Adipose tissue (tissue), 3 donors: ENCODE measurements around the gene MKLN1. TPM values are rescaled to one million over a fixed set of nuclear protein-coding genes. Genes with fewer than 3 reads are reported as not detected.
"Not testable (repeated sequence)": the region's sequence is repeated elsewhere in the genome, so short reads cannot be mapped to it uniquely, and the experiment has no call there.

Experiments
- H3K27ac ChIP-seq: one replicate; pipeline ENCODE4 v1.5.1; 2013; ENCODE audit warnings: low read depth, low read length
- WGBS, 3 donors: extraction: QIAGEN DNeasy Blood & Tissue Kit; methylation state at CpG; one replicate each; pipeline ENCODE4 v1.1.7; 2013; 5-methylcytosine and 5-hydroxymethylcytosine counted together
- polyA plus RNA-seq, 3 donors: library from polyadenylated mRNA; stranded (reverse); fragments of 200-250 nt; gene quantifications; one replicate each; pipeline ENCODE4 v1.2.3, GENCODE V29; 2013
- donor health status: healthy with polysubstance abuse.
- donor health status: Bipolar disorder and iron deficiency.
- donor health status: healthy.

The MKLN1 gene
- polyA plus RNA-seq, 3 donors: 6.5 to 13.7 (median 13.6) TPM

GRCh38 chr7:131431289-131431688 lies 103.6 kb downstream of the MKLN1 start:
- WGBS, 3 donors: 43 to 81% (median 76%) methylated on average over 3 of the region's 3 CpGs
- H3K27ac ChIP-seq: no peak overlapping the region

DNA sequence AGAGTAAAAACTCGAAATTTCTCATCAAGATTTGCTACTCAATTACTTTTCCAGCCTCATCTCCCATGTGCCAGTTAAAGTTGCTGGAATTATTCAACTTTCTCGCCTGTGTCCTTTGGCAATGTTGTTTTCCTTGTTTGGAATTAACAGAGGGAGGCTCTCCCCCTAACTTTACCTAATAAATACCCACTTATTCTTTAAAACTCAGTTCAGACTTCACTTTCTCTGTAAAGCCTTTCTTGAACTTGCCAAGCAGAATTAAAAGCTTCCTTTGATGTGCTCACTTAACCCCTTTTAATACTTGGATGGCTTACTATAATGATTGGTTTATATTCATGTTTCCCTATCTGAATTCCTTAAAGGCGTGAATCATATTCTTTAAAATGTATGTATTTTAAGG lies 104.1 kb downstream of the MKLN1 start:
- 79 to 91% (median 84%) methylated on average over 3 of the region's 3 CpGs for WGBS, 3 donors
- H3K27ac ChIP-seq: no peak overlapping the region

DNA sequence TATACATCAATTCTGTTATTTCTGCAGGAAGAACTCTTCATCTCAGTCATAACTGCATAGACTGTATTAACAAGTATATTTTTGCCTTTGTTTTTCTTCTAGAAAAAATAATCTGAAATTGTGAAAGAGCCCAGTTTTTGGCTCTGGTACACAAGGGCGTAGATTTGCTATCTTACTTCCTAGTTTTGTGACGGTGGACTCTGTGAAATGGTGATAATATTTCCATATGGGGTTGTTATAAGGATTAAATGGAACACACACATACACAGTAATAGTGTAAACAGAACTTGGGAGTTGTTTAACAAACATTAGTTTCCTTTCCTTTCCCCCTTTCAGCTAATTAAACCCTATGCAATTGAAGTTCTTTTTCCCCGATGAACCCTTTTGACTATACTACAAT lies 108.7 kb downstream of the MKLN1 start:
- 65 to 79% (median 73%) methylated on average over 3 of the region's 3 CpGs for WGBS, 3 donors
- no peak overlapping the region for H3K27ac ChIP-seq

DNA sequence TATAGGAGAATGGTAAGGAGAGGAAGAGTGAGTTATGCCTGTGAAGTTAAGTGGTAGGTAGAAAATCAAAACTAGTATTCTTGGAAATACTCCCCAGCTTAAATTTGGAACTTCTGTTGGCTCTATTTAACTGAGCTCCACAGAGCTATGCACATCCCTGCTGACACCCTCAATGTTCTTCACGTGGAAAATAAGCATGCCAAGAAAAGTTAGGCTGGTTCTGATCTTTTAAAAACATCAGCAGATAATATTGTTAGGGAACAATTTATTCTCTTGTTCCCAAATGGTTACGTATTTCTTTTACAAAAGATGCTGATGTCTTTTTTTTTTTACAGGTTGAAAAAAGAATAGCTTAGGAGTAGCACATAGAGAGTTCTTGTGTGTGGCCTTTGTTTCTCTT lies 111.3 kb downstream of the MKLN1 start:
- 82 to 90% (median 85%) methylated on average over 2 of the region's 2 CpGs for WGBS, 3 donors
- H3K27ac ChIP-seq: no peak overlapping the region

GRCh38 chr7:131443496-131443895 lies 115.8 kb downstream of the MKLN1 start:
- no peak overlapping the region for H3K27ac ChIP-seq
- 86 to 95% (median 89%) methylated on average over 5 of the region's 5 CpGs for WGBS, 3 donors

DNA sequence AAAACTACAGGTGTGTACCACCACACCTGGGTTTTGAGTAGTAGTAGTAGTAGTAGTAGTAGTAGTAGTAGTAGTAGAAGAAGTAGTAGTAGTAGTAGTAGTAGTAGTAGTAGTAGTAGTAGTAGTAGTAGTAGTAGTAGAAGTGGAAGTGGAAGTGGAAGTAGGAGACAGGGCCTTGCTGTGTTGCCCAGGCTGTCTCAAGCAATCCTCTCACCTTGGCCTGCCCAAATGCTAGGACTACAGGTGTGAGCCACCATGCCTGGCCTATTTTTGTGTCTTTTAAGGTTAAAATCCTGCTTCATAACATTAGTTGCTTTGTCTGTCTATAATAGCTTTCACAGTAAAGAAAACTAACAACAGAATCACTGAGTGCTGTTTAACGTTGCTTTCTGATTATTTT lies 117.0 kb downstream of the MKLN1 start:
- no peak overlapping the region for H3K27ac ChIP-seq
- WGBS, 3 donors: 85 to 95% (median 95%) methylated on average over 1 of the region's 1 CpG

GRCh38 chr7:131449373-131449902 lies 121.8 kb downstream of the MKLN1 start:
- 96 to 100% (median 97%) methylated on average over 2 of the region's 2 CpGs for WGBS, 3 donors
- H3K27ac ChIP-seq: no peak overlapping the region

GRCh38 chr7:131454498-131454897 lies 126.8 kb downstream of the MKLN1 start:
- no peak overlapping the region for H3K27ac ChIP-seq
- 95 to 100% (median 97%) methylated on average over 1 of the region's 1 CpG for WGBS, 3 donors

GRCh38 chr7:131455001-131455400 lies 127.3 kb downstream of the MKLN1 start:
- 41 to 93% (median 88%) methylated on average over 2 of the region's 2 CpGs for WGBS, 3 donors
- no peak overlapping the region for H3K27ac ChIP-seq

DNA sequence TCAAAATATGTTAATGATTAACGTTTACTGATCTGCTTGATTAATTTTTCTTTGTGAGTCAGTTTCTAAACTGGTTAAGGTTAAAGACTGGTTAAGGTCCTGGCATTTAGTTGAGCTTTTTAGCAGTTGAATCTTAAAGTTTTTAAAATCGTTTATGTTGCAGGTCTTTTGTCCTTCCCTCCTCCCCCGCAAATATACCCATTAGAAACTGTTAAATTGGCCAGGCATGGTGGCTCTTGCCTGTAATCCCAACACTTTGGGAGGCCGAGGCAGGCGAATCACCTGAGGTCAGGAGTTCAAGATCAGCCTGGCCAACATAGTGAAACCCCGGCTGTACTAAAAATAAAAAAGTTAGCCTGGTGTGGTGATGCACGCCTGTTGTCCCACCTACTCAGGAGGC lies 127.9 kb downstream of the MKLN1 start:
- no peak overlapping the region for H3K27ac ChIP-seq
- WGBS, 3 donors: 75 to 93% (median 91%) methylated on average over 7 of the region's 7 CpGs

DNA sequence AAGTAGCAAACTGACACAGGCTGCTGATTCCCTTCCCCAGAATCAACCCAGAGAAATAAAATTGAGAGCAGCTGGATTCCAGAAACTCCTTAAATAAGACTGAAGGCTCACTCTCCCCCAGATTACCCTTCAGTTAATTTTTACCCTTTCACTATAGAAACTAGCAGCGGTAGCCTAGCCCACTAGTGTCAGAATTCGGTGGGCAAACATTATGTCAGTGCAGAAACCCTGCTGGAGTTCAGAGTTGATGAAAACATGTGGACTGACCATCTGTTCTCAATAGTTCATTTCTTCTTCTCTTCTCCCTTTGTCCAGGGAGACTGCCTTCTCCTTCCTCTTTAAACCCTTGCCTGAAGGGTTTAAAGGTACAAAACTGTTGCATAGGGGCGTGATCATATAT lies 128.7 kb downstream of the MKLN1 start:
- H3K27ac ChIP-seq: no peak overlapping the region
- WGBS, 3 donors: 93 to 97% (median 95%) methylated on average over 3 of the region's 3 CpGs

DNA sequence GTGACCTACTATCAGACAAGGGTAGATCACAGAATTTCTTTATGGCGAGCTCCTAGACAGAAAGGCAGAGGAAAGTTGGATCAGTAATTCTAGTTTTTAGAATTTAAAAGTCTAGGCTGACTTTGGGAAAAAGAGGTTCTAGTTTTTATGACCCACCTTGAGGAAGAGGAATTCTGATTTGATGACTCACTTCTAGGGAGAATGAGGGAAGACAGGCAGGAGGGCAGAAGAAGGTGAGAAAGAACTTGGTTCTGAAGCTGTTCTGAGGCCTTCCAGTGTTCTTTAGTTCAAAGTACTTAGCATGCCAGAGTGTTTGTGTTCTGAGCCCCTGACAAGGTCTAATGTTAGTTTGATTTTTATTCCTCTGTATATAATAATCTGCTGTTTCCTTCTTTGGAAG lies 131.6 kb downstream of the MKLN1 start:
- 97 to 100% (median 98%) methylated on average over 1 of the region's 1 CpG for WGBS, 3 donors
- H3K27ac ChIP-seq: no peak overlapping the region

GRCh38 chr7:131462059-131462458 lies 134.4 kb downstream of the MKLN1 start:
- WGBS, 3 donors: 96 to 97% (median 96%) methylated on average over 3 of the region's 3 CpGs
- H3K27ac ChIP-seq: no peak overlapping the region

- H3K27ac ChIP-seq: not testable (repeated sequence)
Observed at GRCh38 chr7:131462715-131463114, 135.0 kb downstream of the MKLN1 start.

DNA sequence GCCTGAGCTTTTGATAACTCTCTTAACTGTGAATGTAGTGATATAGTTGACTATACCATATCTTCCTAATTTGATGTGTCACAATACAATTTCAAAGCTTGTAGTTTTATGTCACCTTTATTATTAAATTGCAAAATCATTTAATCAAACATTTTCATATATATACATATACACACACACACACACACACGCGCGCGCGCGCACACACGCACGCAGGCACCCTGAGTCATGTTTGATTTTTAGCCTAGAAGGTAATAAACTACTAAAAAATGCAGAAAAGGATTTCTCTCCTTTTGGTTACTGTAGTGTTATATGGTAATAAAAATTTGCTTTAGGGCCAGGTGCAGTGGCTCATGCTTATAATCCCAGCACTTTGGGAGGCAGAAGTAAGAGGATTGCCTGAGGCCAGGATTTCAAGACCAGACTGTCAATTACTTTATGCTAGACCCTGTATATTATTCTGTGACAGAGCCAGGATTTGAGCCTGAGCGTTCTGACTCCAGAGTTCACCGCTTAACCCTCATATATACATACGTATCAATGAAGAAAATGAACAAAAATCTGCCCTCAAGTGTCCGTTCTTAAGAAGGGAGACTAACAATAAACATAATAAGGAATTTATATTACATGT lies 139.2 kb downstream of the MKLN1 start:
- H3K27ac ChIP-seq: no peak overlapping the region
- WGBS, 3 donors: 89 to 95% (median 90%) methylated on average over 12 of the region's 12 CpGs

- 96 to 98% (median 98%) methylated on average over 5 of the region's 5 CpGs for WGBS, 3 donors
- no peak overlapping the region for H3K27ac ChIP-seq
Observed at GRCh38 chr7:131467788-131468187, 140.1 kb downstream of the MKLN1 start.

DNA sequence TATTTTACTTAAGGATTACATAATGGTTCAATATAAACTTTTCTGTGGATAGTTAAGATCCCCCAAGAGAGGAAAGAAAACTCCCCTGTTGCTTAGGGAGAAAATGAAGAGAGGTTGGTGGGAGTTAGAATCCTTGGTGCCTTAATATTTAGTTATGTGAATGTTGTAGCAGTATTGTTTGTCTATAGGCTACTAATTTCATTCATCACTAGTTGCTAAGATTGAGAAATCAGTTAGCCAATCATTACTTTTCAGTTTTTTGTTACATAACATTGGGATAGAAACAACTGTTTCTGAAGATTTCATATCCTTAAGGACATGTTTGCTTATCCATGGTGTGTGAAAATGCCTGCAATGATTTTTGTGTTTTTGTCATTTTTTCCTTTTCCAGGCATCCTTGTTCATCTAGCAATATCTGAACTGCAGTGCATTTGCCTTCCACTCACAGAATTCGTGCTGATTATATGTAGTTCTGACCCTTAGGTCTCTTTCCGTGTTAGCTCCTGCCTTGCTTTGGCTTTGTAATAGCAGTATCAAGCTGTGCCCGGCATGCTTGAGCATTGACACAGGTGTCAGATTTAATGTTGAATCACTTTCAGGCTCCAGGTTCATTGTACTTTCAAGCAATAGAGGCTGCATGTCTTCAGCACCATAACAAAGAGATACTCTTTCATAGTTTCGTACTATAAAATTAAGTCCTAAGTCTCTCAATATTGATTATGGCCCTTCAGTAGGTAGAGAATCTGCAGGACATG lies 143.8 kb downstream of the MKLN1 start:
- WGBS, 3 donors: 88 to 95% (median 94%) methylated on average over 4 of the region's 4 CpGs
- no peak overlapping the region for H3K27ac ChIP-seq

- WGBS, 3 donors: 74 to 92% (median 88%) methylated on average over 2 of the region's 2 CpGs
- no peak overlapping the region for H3K27ac ChIP-seq
Observed at GRCh38 chr7:131476740-131477139, 149.1 kb downstream of the MKLN1 start.

DNA sequence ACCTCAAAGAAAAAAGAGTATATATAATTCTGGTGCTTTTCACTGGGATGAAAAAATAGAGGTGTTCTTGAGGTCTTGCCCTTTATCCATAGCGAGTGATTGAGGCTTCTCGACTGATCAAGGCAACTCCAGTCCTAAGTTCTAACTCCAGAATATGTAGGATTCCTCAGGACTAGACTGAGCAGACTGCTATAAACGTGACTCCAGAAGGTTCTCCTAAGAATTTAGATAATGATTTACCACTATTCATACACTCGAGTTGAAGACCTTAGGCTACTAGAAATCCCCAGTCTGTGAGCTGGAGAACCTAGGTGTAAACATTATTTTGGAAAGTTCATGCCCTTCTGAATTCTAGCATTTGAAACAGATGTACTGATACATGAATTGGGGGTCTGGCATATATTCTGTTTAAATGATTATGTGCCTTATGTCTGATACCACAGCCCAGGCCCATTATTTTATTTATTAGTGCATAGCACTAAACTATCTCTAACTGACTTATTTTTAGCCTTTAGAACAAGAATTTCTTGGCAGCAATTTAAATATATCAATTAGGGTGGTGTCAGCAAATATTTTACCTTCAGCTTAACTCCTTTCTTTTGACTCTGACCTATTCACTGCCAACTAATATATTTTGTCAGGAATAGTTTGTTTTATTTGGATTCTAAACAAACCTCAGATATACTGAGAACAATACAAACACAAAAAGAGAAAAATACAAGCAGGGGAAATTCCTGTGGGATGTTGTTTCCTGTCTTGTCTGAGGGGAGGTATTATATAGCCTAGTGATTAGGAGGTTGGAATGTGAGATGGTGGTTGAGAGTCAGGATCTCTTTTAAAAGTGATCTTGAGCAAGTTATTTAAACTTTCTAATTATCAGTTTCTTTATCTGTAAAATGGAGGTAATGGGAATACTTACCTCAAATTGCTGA lies 153.0 kb downstream of the MKLN1 start:
- H3K27ac ChIP-seq: no peak overlapping the region
- 24 to 75% (median 68%) methylated on average over 4 of the region's 4 CpGs for whole genome bisulfite sequencing, 3 donors
